ENCODE data around the gene G6PD. TPM values are rescaled to one million over a fixed set of nuclear protein-coding genes. Genes with fewer than 3 reads are reported as not detected.

G6PD gene
- total RNA-seq, 1 donor from 2014 or later = 80.2 TPM

DNA sequence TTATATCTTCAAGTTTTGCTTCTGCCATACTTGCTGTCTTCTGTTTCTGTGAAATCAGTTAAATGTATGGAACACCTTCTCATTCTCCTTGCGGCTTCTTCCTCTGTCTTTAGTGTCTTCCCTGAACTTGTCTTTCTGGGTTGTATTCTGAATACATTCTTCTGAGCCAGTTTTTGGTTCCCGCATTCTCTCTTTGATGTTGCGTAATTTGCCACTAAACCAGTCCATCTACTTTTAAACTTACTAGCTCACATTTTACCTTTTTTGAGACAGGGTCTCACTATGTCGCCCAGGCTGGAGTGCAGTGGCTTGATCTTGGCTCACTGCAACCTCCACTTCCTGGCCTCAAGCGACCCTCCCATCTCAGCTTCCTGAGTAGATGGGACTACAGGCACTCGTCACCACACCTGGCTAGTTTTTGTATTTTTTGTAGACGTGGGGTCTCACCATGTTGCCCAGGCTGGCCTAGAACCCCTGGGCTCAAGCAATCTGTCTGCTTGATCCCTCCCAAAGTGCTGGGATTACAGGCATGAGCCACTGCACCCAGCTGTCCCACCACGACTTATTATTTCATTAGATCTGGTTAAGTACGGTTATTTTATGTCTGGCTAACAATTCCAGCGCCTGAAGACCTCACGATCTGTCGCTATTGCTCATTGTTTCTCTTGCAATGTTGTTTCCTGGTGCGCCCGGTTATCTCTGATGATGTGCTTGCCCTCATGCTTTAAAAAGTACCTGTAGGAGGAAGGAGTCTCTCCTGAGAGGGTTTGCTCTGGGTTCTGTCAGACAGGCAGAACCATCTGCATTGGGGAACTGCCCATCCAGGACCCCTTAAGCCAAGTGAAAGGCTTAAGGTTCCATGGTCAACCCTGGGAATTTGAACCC, 20.8 kb downstream of the G6PD start:
- Histone ChIP-seq H3K36me3 (no peaks in the 10 kb centered on the region), H3K4me1 (peaks cover 9% of the 10 kb centered on the region), H3K9me3 (no peaks in the 10 kb centered on the region), H3K27ac (no peak overlapping the region), H3K4me3 (no peak overlapping the region), H3K27me3 (ENCODE audit: low read depth) (no peaks in the 10 kb centered on the region)
- ATAC-seq (no peak), DNase-seq (no peak)
- intact Hi-C loops (cut with DNase I) = no loop called here
- TF ChIP-seq, protein P1, sequence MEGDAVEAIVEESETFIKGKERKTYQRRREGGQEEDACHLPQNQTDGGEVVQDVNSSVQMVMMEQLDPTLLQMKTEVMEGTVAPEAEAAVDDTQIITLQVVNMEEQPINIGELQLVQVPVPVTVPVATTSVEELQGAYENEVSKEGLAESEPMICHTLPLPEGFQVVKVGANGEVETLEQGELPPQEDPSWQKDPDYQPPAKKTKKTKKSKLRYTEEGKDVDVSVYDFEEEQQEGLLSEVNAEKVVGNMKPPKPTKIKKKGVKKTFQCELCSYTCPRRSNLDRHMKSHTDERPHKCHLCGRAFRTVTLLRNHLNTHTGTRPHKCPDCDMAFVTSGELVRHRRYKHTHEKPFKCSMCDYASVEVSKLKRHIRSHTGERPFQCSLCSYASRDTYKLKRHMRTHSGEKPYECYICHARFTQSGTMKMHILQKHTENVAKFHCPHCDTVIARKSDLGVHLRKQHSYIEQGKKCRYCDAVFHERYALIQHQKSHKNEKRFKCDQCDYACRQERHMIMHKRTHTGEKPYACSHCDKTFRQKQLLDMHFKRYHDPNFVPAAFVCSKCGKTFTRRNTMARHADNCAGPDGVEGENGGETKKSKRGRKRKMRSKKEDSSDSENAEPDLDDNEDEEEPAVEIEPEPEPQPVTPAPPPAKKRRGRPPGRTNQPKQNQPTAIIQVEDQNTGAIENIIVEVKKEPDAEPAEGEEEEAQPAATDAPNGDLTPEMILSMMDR (IDR thresholded peaks at IDR 0.05) = no peak

DNA sequence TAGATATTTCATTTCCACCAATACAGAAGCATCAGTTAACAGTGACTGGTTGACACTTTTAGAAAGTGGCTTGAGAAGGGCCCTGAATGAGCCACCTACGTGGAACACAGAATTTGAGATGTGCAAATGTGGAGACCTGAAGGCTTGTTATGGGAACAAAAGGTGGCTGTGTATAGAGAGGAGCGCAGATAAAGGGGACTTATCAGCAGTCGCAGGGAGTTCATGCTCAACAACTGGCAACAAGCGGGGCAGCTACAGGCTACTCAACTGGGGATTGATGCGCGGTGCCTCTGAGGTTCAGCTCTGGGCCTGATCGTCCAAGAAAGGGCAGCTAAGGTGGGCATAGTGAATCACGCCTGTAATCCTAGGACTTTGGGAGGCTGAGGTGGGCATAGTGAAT, 27.3 kb downstream of the G6PD start:
- Histone ChIP-seq H3K27me3 (ENCODE audit: low read depth) (no peaks in the 10 kb centered on the region), H3K4me1 (peaks cover 13% of the 10 kb centered on the region), H3K36me3 (no peaks in the 10 kb centered on the region), H3K27ac (no peak overlapping the region), H3K4me3 (no peak overlapping the region), H3K9me3 (no peaks in the 10 kb centered on the region)
- TF ChIP-seq, protein P1 (IDR thresholded peaks at IDR 0.05) = no peak
- DNase-seq (no peak), ATAC-seq (no peak)
- intact Hi-C loops (cut with DNase I) = no loop called here

DNA sequence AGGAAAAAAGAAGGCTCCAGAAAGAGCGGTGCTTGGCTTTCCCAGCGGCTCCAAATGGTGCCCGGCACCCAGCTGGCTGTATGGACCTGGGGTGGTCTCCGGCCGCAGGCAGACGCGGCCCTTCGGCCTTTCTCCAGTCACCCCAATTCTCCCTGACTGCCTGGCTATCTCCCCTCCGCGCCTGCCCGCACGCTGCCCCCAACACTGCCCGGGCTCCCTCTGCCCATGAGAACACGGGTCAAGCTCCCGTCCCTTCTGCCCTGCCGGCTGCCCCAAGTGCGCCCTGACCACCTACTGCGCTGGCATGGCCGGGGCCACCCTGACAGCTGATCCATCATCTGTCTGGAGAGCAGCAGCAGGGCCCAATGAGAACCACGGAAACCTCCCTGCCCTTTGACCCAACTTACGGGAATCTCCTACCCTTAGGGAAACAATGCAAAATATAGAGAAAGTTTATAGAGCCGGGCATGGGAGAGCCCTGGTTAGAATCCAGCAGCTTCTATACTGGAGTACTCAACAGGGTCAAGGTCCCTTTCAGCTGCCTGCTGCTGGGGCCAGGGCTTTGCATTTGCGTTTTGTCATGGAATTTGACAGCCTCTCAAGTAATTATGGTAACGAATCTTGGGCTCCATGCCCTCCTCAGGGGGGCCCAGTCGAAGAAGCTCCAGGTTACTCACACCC, 29.4 kb downstream of the G6PD start:
- H3K4me3 ChIP-seq = peak overlapping the region; percentile 67
- H3K36me3 ChIP-seq = no peaks in the 10 kb centered on the region
- TF ChIP-seq, protein P1 (IDR thresholded peaks at IDR 0.05) = no peak
- DNase-seq (no peak), ATAC-seq (peak in 1 of 2 donors; percentile 1)
- peaks cover 13% of the 10 kb centered on the region for H3K4me1 ChIP-seq
- H3K27me3 ChIP-seq (ENCODE audit: low read depth) = no peaks in the 10 kb centered on the region
- H3K27ac ChIP-seq = peak overlapping the region; percentile 90
- intact Hi-C loops (cut with DNase I) = no loop called here
- no peaks in the 10 kb centered on the region for H3K9me3 ChIP-seq

DNA sequence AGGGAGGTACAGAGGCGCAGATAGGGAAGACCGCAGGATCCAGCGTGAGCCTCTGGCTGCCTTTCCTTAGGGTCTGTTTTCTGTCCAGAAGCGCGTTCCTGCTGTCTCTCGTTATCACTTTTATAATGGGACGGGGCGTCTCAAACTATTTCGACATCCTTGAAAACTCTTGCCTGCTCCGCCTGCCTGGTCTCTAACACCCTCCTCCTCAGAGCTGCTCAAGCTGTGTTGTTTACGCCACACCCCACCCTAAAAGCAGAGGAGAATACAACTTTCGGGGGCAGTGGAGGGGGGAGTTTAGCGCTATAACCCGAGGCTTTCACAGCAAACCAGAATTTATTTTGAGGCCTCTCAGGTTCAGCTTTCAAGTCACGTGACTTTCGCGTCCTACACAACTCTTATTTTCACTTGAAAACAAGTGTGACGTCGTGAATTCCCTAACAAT, 30.0 kb downstream of the G6PD start:
- H3K9me3 ChIP-seq = no peaks in the 10 kb centered on the region
- peak overlapping the region; percentile 90 for H3K27ac ChIP-seq
- intact Hi-C loops (cut with DNase I) = no loop called here
- TF ChIP-seq, protein P1 (IDR thresholded peaks at IDR 0.05) = no peak
- peaks cover 13% of the 10 kb centered on the region for H3K4me1 ChIP-seq
- DNase-seq = no peak
- no peaks in the 10 kb centered on the region for H3K36me3 ChIP-seq
- ATAC-seq = peak; percentile 37 to 46
- H3K27me3 ChIP-seq (ENCODE audit: low read depth) = no peaks in the 10 kb centered on the region
- peak overlapping the region; percentile 67 for H3K4me3 ChIP-seq

DNA sequence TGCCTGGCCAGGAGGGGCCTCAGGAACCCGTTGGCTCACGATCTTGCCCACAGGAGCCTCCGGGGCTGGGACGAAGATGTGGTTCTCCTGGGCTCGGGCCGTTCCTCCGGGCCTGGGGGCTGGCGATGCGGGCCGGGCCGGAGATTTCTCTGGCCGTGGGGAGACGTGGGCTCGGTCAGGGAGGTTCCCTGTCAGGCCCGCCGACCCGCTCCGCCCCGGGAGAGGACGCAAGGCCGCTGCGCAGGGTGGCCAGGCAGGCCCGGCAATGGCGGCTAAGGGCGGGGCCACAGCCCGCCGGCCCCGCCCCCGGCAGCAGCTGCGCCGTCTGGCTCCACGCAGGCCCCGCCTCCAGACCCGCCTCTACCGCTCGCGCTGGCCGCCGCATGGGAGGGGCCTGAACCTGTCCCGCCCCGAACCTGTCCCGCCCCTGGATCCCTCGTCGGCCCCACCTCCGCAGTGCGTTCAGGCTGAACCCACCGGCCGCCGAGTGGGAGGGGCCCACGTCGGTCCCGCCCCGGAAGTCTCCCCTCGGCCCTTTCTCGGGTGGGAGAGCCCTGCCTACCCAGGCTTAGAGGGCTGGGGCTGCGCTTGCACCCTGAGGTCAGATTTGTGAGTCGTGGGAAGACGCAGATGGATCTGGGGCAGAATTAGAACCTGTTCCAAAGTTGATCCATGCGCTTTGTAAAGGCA, 30.5 kb downstream of the G6PD start, which contains the start of gene FAM3A:
Gene FAM3A, minus strand, starts transcription at position 267 of the 690 bp plus-strand sequence. CDS start 460 bp downstream, outside the sequence.
- TF ChIP-seq, protein P1 (IDR thresholded peaks at IDR 0.05) = no peak
- ATAC-seq (peak; percentile 96 to 98), DNase-seq (peak; percentile 93)
- intact Hi-C loops (cut with DNase I) = no loop called here
- peaks cover 13% of the 10 kb centered on the region for H3K4me1 ChIP-seq
- peak within 1 kb of the TSS; percentile 90 for H3K27ac ChIP-seq
- no peaks in the 10 kb centered on the region for H3K9me3 ChIP-seq
- H3K27me3 ChIP-seq (ENCODE audit: low read depth) = no peaks in the 10 kb centered on the region
- no peaks in the 10 kb centered on the region for H3K36me3 ChIP-seq
- peak within 1 kb of the TSS; percentile 67 for H3K4me3 ChIP-seq

Measured in lower lobe of right lung (tissue), 2 donors.